ENCODE results near the gene OLFML2A.

GRCh38 chr9:124831642-124832364, 54.9 kb downstream of the OLFML2A start:
- TF ChIP-seq CTCF (IDR thresholded peaks at IDR 0.05) = no peak
- TF ChIP-seq EZH2 (IDR thresholded peaks at IDR 0.05; ENCODE audit: borderline replicate concordance, insufficient read depth, low read depth, low read length, poor library complexity, severe bottlenecking) = no peak

Data from B cell (primary cell).